ENCODE results near the gene TSHZ1. TPM values are rescaled to one million over a fixed set of nuclear protein-coding genes. Genes with fewer than 3 reads are reported as not detected.

Gene TSHZ1
- total RNA-seq, 4 donors from 2014 or later: 16.3 to 34.8 (median 29.8) TPM

- no peak for DNase-seq
- H3K4me1 ChIP-seq: peaks cover 25 to 94% (median 75%) of the 10 kb centered on the region in 4 donors
- H3K27me3 ChIP-seq: no peaks in the 10 kb centered on the region
- WGBS, 2 donors (ENCODE audit: low coverage in 1 of 2): 73 to 98% methylated on average over 5 to 10 of the region's 10 CpGs
- H3K27ac ChIP-seq: peak overlapping the region; percentile 88 to 95 (median 90)
- peak overlapping the region in 1 of 4 donors; percentile 5 for H3K4me3 ChIP-seq
- no peaks in the 10 kb centered on the region for H3K9me3 ChIP-seq
- in situ Hi-C loops (cut with MboI; ENCODE audit: low pct_ligation_motif_present in 1 of 4, low pct_unique_long_range_greater_than_20kb in 1 of 4, low sequenced_read_pairs in 3 of 4): loop anchor here in 1 of 4 donors (25.0 kb wide), 1 partner anchor 730 kb away; the partner anchor contains the start of gene CNDP2
- TF ChIP-seq POLR2A (IDR thresholded peaks at IDR 0.05) (no peak), POLR2AphosphoS5 (IDR thresholded peaks at IDR 0.05) (no peak), EP300 (IDR thresholded peaks at IDR 0.05; ENCODE audit: low read depth) (no peak)
- TF ChIP-seq, protein P1, sequence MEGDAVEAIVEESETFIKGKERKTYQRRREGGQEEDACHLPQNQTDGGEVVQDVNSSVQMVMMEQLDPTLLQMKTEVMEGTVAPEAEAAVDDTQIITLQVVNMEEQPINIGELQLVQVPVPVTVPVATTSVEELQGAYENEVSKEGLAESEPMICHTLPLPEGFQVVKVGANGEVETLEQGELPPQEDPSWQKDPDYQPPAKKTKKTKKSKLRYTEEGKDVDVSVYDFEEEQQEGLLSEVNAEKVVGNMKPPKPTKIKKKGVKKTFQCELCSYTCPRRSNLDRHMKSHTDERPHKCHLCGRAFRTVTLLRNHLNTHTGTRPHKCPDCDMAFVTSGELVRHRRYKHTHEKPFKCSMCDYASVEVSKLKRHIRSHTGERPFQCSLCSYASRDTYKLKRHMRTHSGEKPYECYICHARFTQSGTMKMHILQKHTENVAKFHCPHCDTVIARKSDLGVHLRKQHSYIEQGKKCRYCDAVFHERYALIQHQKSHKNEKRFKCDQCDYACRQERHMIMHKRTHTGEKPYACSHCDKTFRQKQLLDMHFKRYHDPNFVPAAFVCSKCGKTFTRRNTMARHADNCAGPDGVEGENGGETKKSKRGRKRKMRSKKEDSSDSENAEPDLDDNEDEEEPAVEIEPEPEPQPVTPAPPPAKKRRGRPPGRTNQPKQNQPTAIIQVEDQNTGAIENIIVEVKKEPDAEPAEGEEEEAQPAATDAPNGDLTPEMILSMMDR (IDR thresholded peaks at IDR 0.05): no peak
- intact Hi-C loops (cut with DNase I; ENCODE audit: low total_unique reads): loop anchor here (10.0 kb wide), 1 partner anchor 258 kb away; no protein-coding TSS in a partner anchor
- no peaks in the 10 kb centered on the region for H3K36me3 ChIP-seq
Observed at GRCh38 chr18:75216911-75217689, 6.5 kb downstream of the TSHZ1 start.

- intact Hi-C loops (cut with DNase I; ENCODE audit: low total_unique reads) (loop anchor here (10.0 kb wide), 1 partner anchor 257 kb away; no protein-coding TSS in a partner anchor), in situ Hi-C loops (cut with MboI; ENCODE audit: low pct_ligation_motif_present in 1 of 4, low pct_unique_long_range_greater_than_20kb in 1 of 4, low sequenced_read_pairs in 3 of 4) (loop anchor here in 1 of 4 donors (25.0 kb wide), 1 partner anchor 731 kb away; the partner anchor contains the start of gene CNDP2)
- 52 to 54% methylated on average over 5 to 12 of the region's 12 CpGs for WGBS, 2 donors (ENCODE audit: low coverage in 1 of 2)
- no peak for TF ChIP-seq POLR2A (IDR thresholded peaks at IDR 0.05)
- peak in 2 of 3 donors; percentile 20 to 40 for TF ChIP-seq POLR2AphosphoS5 (IDR thresholded peaks at IDR 0.05)
- no peaks in the 10 kb centered on the region for H3K9me3 ChIP-seq
- no peaks in the 10 kb centered on the region for H3K27me3 ChIP-seq
- H3K36me3 ChIP-seq: no peaks in the 10 kb centered on the region
- peak overlapping the region in 1 of 4 donors; percentile 3 for H3K4me3 ChIP-seq
- peaks cover 22 to 85% (median 66%) of the 10 kb centered on the region in 4 donors for H3K4me1 ChIP-seq
- peak; percentile 83 for DNase-seq
- H3K27ac ChIP-seq: peak overlapping the region; percentile 88 to 95 (median 90)
Observed at GRCh38 chr18:75218065-75218923, 7.7 kb downstream of the TSHZ1 start.

- H3K4me1 ChIP-seq: peaks cover 22 to 84% (median 56%) of the 10 kb centered on the region in 4 donors
- no peaks in the 10 kb centered on the region for H3K9me3 ChIP-seq
- peak; percentile 35 for DNase-seq
- peak in 2 of 3 donors; percentile 16 to 24 for TF ChIP-seq POLR2AphosphoS5 (IDR thresholded peaks at IDR 0.05)
- TF ChIP-seq, protein P1 (IDR thresholded peaks at IDR 0.05): no peak
- TF ChIP-seq EP300 (IDR thresholded peaks at IDR 0.05; ENCODE audit: low read depth): no peak
- peak; percentile 28 for TF ChIP-seq POLR2A (IDR thresholded peaks at IDR 0.05)
- no peaks in the 10 kb centered on the region for H3K27me3 ChIP-seq
- no peak overlapping the region for H3K4me3 ChIP-seq
- in situ Hi-C loops (cut with MboI; ENCODE audit: low pct_ligation_motif_present in 1 of 4, low pct_unique_long_range_greater_than_20kb in 1 of 4, low sequenced_read_pairs in 3 of 4) (loop anchor here in 1 of 4 donors (25.0 kb wide), 1 partner anchor 733 kb away; the partner anchor contains the start of gene CNDP2), intact Hi-C loops (cut with DNase I; ENCODE audit: low total_unique reads) (loop anchor here (10.0 kb wide), 1 partner anchor 255 kb away; no protein-coding TSS in a partner anchor)
- H3K27ac ChIP-seq: peak overlapping the region; percentile 88 to 95 (median 90)
- no peaks in the 10 kb centered on the region for H3K36me3 ChIP-seq
- WGBS, 2 donors (ENCODE audit: low coverage in 1 of 2): 51 to 78% methylated on average over 9 to 11 of the region's 11 CpGs
Observed at GRCh38 chr18:75219745-75220375, 9.3 kb downstream of the TSHZ1 start.
